H9 (cell line): Measurements from ENCODE around the gene KLHL3. TPM values are rescaled to one million over a fixed set of nuclear protein-coding genes. Genes with fewer than 3 reads are reported as not detected.

ENCODE experiments used
- DNase-seq: peaks from one replicate; pipeline ENCODE4 v3.0.0-alpha.2; 2017
- H2AFZ ChIP-seq: one replicate; pipeline ENCODE4 v1.6.1; 2013; ENCODE audit warnings: mild to moderate bottlenecking, low read length, control low read depth, moderate library complexity
- H2AK5ac ChIP-seq: 2 replicates; pipeline ENCODE4 v1.6.1; 2013; ENCODE audit warnings: low read length, control low read depth, mixed read lengths; ENCODE audit not compliant: insufficient read length
- H2BK120ac ChIP-seq: one replicate; pipeline ENCODE4 v1.6.1; 2013; ENCODE audit warnings: low read depth, mild to moderate bottlenecking, low read length, control low read depth, inconsistent platforms; ENCODE audit not compliant: poor library complexity, severe bottlenecking
- H2BK12ac ChIP-seq: 2 replicates; pipeline ENCODE4 v1.6.1; 2013; ENCODE audit warnings: low read length, control low read depth, mixed read lengths, low read depth; ENCODE audit not compliant: insufficient read length
- H2BK15ac ChIP-seq: 2 replicates; pipeline ENCODE4 v1.6.1; 2013; ENCODE audit warnings: low read depth, low read length, control low read depth
- H2BK20ac ChIP-seq: one replicate; pipeline ENCODE4 v1.6.1; 2013; ENCODE audit warnings: low read depth, mild to moderate bottlenecking, low read length, control low read depth, inconsistent platforms; ENCODE audit not compliant: poor library complexity, severe bottlenecking
- H2BK5ac ChIP-seq: 2 replicates; pipeline ENCODE4 v1.6.1; 2013; ENCODE audit warnings: low read length, control low read depth, mixed read lengths; ENCODE audit not compliant: insufficient read length
- H3K14ac ChIP-seq: 2 replicates; pipeline ENCODE4 v1.6.1; 2013; ENCODE audit warnings: low read length, control low read depth; ENCODE audit not compliant: insufficient read depth
- H3K18ac ChIP-seq: 2 replicates; pipeline ENCODE4 v1.6.1; 2013; ENCODE audit warnings: low read depth, mild to moderate bottlenecking, mixed read lengths, low read length, control low read depth; ENCODE audit not compliant: insufficient read length
- H3K23ac ChIP-seq: 2 replicates; pipeline ENCODE4 v1.6.1; 2013; ENCODE audit warnings: low read length, control low read depth, mixed read lengths, low read depth; ENCODE audit not compliant: insufficient read length
- H3K23me2 ChIP-seq: 2 replicates; pipeline ENCODE4 v1.6.1; 2013; ENCODE audit warnings: low read depth, mild to moderate bottlenecking, mixed read lengths, low read length, control low read depth; ENCODE audit not compliant: insufficient read length, poor library complexity, severe bottlenecking
- H3K27ac ChIP-seq: 2 replicates; pipeline ENCODE4 v1.5.1; 2013; ENCODE audit warnings: low read length, control low read depth, mixed read lengths, low read depth; ENCODE audit not compliant: insufficient read length
- H3K27me3 ChIP-seq: 2 replicates; pipeline ENCODE4 v1.6.1; 2013; ENCODE audit warnings: low read length, control low read depth, inconsistent platforms; ENCODE audit not compliant: insufficient read depth
- H3K4ac ChIP-seq: 2 replicates; pipeline ENCODE4 v1.6.1; 2013; ENCODE audit warnings: low read depth, mild to moderate bottlenecking, control low read depth, inconsistent platforms, low read length, moderate library complexity
- H3K4me1 ChIP-seq: 2 replicates; pipeline ENCODE4 v1.6.1; 2013; ENCODE audit warnings: low read length, control low read depth, inconsistent platforms; ENCODE audit not compliant: insufficient read depth
- H3K4me2 ChIP-seq: 2 replicates; pipeline ENCODE4 v1.6.1; 2013; ENCODE audit warnings: low read length, control low read depth, mixed read lengths; ENCODE audit not compliant: insufficient read length, insufficient read depth
- H3K56ac ChIP-seq: 2 replicates; pipeline ENCODE4 v1.6.1; 2013; ENCODE audit warnings: low read depth, mild to moderate bottlenecking, mixed read lengths, low read length, control low read depth; ENCODE audit not compliant: insufficient read length
- H3K79me1 ChIP-seq: 2 replicates; pipeline ENCODE4 v1.6.1; 2013; ENCODE audit warnings: low read depth, mild to moderate bottlenecking, moderate library complexity, low read length, control low read depth, inconsistent platforms; ENCODE audit not compliant: insufficient read depth, poor library complexity, severe bottlenecking
- H3K79me2 ChIP-seq: 2 replicates; pipeline ENCODE4 v1.6.1; 2013; ENCODE audit warnings: low read length, control low read depth, inconsistent platforms; ENCODE audit not compliant: insufficient read depth
- H3K9ac ChIP-seq: 2 replicates; pipeline ENCODE4 v1.6.1; 2013; ENCODE audit warnings: low read length, control low read depth, mixed read lengths; ENCODE audit not compliant: insufficient read length; ENCODE audit errors: extremely low read depth
- H3K9me3 ChIP-seq: one replicate; pipeline ENCODE4 v1.6.1; 2013; ENCODE audit warnings: low read depth, low read length, inconsistent platforms; ENCODE audit not compliant: control insufficient read depth
- H3T11ph ChIP-seq: one replicate; pipeline ENCODE4 v1.6.1; 2013; ENCODE audit warnings: mild to moderate bottlenecking, low read length, control low read depth, inconsistent platforms
- H4K20me1 ChIP-seq: one replicate; pipeline ENCODE4 v1.6.1; 2013; ENCODE audit not compliant: control insufficient read depth, insufficient read length, insufficient read depth
- H4K5ac ChIP-seq: 2 replicates; pipeline ENCODE4 v1.6.1; 2013; ENCODE audit warnings: low read depth, mild to moderate bottlenecking, mixed read lengths, low read length, control low read depth; ENCODE audit not compliant: insufficient read length
- H4K8ac ChIP-seq: replicated peaks from 2 replicates; pipeline ENCODE4 v1.6.1; 2013; ENCODE audit warnings: low read length, control low read depth, mixed read lengths, low read depth; ENCODE audit not compliant: insufficient read length
- H4K91ac ChIP-seq: 2 replicates; pipeline ENCODE4 v1.6.1; 2013; ENCODE audit warnings: low read depth, mild to moderate bottlenecking, moderate library complexity, mixed read lengths, low read length, control low read depth; ENCODE audit not compliant: insufficient read length
- H3K27ac Mint-ChIP-seq, 3 experiments: 2 replicates in 2 of 3; 3 replicates in 1 of 3; pipeline ENCODE4 v1.8.0; 2020 to 2021; ENCODE audit warnings: mixed read lengths in 3 of 3, mild to moderate bottlenecking in 1 of 3, moderate library complexity in 1 of 3
- H3K27me3 Mint-ChIP-seq: 2 replicates; pipeline ENCODE4 v1.8.0; 2021; ENCODE audit warnings: low read depth, mild to moderate bottlenecking, moderate library complexity, mixed read lengths
- H3K36me3 Mint-ChIP-seq, 3 experiments: 2 replicates in 2 of 3; 3 replicates in 1 of 3; pipeline ENCODE4 v1.8.0; 2020 to 2021; ENCODE audit warnings: low read depth in 3 of 3, mixed read lengths in 3 of 3; ENCODE audit not compliant: insufficient read depth in 1 of 3
- H3K4me1 Mint-ChIP-seq, 2 experiments: 2 replicates each; pipeline ENCODE4 v1.8.0; 2020; ENCODE audit warnings: mixed read lengths in 2 of 2
- H3K4me3 Mint-ChIP-seq, 2 experiments: 2 replicates in 1 of 2; 3 replicates in 1 of 2; pipeline ENCODE4 v1.8.0; 2020 to 2021; ENCODE audit warnings: mild to moderate bottlenecking in 2 of 2, mixed read lengths in 2 of 2, moderate library complexity in 1 of 2
- H3K9me3 Mint-ChIP-seq, 2 experiments: 2 replicates in 1 of 2; 3 replicates in 1 of 2; pipeline ENCODE4 v1.8.0; 2020; ENCODE audit warnings: mild to moderate bottlenecking in 2 of 2, mixed read lengths in 2 of 2, moderate library complexity in 1 of 2
- WGBS: extraction: QIAGEN DNeasy Blood & Tissue Kit; methylation state at CpG from one replicate; pipeline ENCODE4 v1.1.7; 2013; ENCODE audit warnings: missing lambda C conversion rate, low lambda C conversion rate, mixed read lengths; ENCODE audit not compliant: insufficient read length; ENCODE audit errors: extremely low coverage; 5-methylcytosine and 5-hydroxymethylcytosine counted together
- total RNA-seq: library from RNA; stranded (reverse); gene quantifications from 2 replicates; pipeline ENCODE4 v1.2.1, GENCODE V29; 2021
- TF ChIP-seq, protein P1 (sequence below): fragments of 200-600 bp; sonication (generic); conservative IDR thresholded peaks from 3 replicates; pipeline ENCODE4 v1.8.0; 2021; ENCODE audit warnings: antibody characterized with exemption, mild to moderate bottlenecking

KLHL3 gene
- total RNA-seq, 1 experiment from 2014 or later, result 12.8 TPM

DNA sequence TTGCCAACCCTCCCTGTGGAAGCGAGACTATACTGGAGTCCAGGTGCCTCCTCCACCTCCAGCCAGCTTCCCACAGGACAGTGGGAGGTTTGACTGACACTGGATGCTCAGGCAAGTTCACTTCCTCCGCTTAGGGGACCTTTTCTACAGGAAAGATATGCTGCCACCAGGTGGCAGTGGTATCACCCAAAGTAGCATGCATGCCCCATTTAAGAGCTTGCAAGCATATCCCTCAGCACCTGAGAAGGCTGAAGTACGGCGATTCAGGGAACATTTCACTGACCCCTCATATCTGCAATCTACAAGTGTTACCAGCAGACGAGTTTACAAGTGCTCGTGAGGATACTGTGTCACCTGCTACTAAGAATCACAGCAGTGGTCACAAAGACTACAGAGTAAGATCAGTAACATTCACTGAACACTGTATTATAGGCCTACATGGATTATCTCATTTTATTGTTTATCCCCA, 75.5 kb downstream of the KLHL3 start:
- no peak overlapping the region for H3K27ac ChIP-seq
- no peak overlapping the region for H3K27ac Mint-ChIP-seq

More for the DNA sequence above, 75.5 kb downstream of the KLHL3 start:
- Histone ChIP-seq H3K18ac (no peak overlapping the region), H3K4me1 (no peaks in the 10 kb centered on the region), H3T11ph (no peak overlapping the region), H3K14ac (no peak overlapping the region), H4K91ac (no peak overlapping the region), H4K5ac (no peak overlapping the region), H3K79me1 (no peaks in the 10 kb centered on the region), H3K9ac (no peak overlapping the region), H2BK15ac (no peak overlapping the region), H3K23ac (no peak overlapping the region), H2AK5ac (no peak overlapping the region), H3K9me3 (no peaks in the 10 kb centered on the region), H4K8ac (no peak overlapping the region), H2BK20ac (no peak overlapping the region), H3K23me2 (no peaks in the 10 kb centered on the region), H2BK5ac (no peak overlapping the region), H3K79me2 (no peaks in the 10 kb centered on the region), H3K27me3 (no peaks in the 10 kb centered on the region), H4K20me1 (no peaks in the 10 kb centered on the region), H3K56ac (no peak overlapping the region), H3K4me2 (no peak overlapping the region), H2AFZ (no peak overlapping the region), H2BK120ac (no peak overlapping the region), H2BK12ac (no peak overlapping the region), H3K4ac (no peak overlapping the region)
- Mint-ChIP-seq H3K27me3 (no peaks in the 10 kb centered on the region), H3K36me3 (peaks cover 4 to 11% (median 8%) of the 10 kb centered on the region in 3 experiments; a peak in 4 of 7 replicates), H3K9me3 (no peaks in the 10 kb centered on the region), H3K4me3 (no peak overlapping the region), H3K4me1 (peaks cover 7% of the 10 kb centered on the region in 2 experiments; a peak in 3 of 4 replicates)
- TF ChIP-seq, protein P1, sequence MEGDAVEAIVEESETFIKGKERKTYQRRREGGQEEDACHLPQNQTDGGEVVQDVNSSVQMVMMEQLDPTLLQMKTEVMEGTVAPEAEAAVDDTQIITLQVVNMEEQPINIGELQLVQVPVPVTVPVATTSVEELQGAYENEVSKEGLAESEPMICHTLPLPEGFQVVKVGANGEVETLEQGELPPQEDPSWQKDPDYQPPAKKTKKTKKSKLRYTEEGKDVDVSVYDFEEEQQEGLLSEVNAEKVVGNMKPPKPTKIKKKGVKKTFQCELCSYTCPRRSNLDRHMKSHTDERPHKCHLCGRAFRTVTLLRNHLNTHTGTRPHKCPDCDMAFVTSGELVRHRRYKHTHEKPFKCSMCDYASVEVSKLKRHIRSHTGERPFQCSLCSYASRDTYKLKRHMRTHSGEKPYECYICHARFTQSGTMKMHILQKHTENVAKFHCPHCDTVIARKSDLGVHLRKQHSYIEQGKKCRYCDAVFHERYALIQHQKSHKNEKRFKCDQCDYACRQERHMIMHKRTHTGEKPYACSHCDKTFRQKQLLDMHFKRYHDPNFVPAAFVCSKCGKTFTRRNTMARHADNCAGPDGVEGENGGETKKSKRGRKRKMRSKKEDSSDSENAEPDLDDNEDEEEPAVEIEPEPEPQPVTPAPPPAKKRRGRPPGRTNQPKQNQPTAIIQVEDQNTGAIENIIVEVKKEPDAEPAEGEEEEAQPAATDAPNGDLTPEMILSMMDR, result peak; percentile 86
- peak; percentile 86 for DNase-seq
- no CpG with 5 or more reads among the region's 6 CpGs for WGBS
